Measurements from ENCODE around the gene DCDC2C.

DNA sequence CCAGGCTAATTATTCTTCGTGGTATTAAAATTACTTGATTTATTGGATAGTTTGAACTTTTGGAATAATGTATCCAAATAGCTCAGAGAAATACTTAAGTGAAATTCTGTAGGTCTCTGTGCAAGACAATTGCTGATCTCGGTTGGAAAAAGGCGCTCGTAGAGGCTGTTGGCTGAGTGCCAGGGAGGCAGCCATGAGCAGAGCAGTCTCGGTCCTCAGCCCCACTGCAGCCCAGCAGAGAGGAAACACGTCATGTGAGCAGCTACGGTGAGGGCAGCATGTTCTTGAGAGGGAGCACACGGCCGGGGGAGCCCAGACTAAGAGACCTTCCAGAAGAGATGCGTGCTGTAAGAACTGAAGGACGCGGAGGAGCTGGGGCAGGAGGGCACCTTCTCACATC lies 42.5 kb downstream of the DCDC2C start:
- TF ChIP-seq POLR2A (IDR thresholded peaks at IDR 0.05; ENCODE audit: low read depth, low read length), result no peak
- TF ChIP-seq POLR2AphosphoS5 (IDR thresholded peaks at IDR 0.05; ENCODE audit: low read depth, low read length), result no peak

Data from GM12892 (cell line).